Hepatocyte (in vitro differentiated cells): ENCODE results near the gene KCNN3. TPM values are rescaled to one million over a fixed set of nuclear protein-coding genes. Genes with fewer than 3 reads are reported as not detected.

Source experiments
- DNase-seq: peaks from one replicate; pipeline ENCODE4 v3.0.0-alpha.2; 2016; ENCODE audit warnings: low spot score
- H2AFZ ChIP-seq: fragments of 200-600 bp; sonication (generic); 2 replicates; pipeline ENCODE4 v1.6.0; 2016; ENCODE audit warnings: antibody characterized with exemption, mild to moderate bottlenecking
- H3K27ac ChIP-seq: fragments of 200-600 bp; sonication (generic); 2 replicates; pipeline ENCODE4 v1.5.1; 2016; ENCODE audit warnings: mild to moderate bottlenecking
- H3K27me3 ChIP-seq: fragments of 200-600 bp; sonication (generic); 2 replicates; pipeline ENCODE4 v1.6.1; 2016
- H3K36me3 ChIP-seq: fragments of 200-600 bp; sonication (generic); replicated peaks from 2 replicates; pipeline ENCODE4 v1.5.1; 2016; ENCODE audit warnings: low read depth; ENCODE audit not compliant: insufficient read depth
- H3K4me1 ChIP-seq: fragments of 200-600 bp; sonication (generic); 2 replicates; pipeline ENCODE4 v1.5.1; 2016; ENCODE audit warnings: mild to moderate bottlenecking, moderate library complexity; ENCODE audit not compliant: insufficient read depth
- H3K4me2 ChIP-seq: fragments of 200-600 bp; sonication (generic); 2 replicates; pipeline ENCODE4 v1.6.0; 2016
- H3K4me3 ChIP-seq: fragments of 200-600 bp; sonication (generic); 2 replicates; pipeline ENCODE4 v1.5.1; 2016; ENCODE audit warnings: mild to moderate bottlenecking
- H3K79me2 ChIP-seq: fragments of 200-600 bp; sonication (generic); 2 replicates; pipeline ENCODE4 v1.6.0; 2017; ENCODE audit warnings: mild to moderate bottlenecking
- H3K9me2 ChIP-seq: fragments of 200-600 bp; sonication (generic); replicated peaks from 2 replicates; pipeline ENCODE4 v1.6.0; 2017; ENCODE audit warnings: mild to moderate bottlenecking; ENCODE audit not compliant: insufficient read depth
- H3K9me3 ChIP-seq: fragments of 200-600 bp; sonication (generic); 2 replicates; pipeline ENCODE4 v1.5.1; 2016; ENCODE audit warnings: low read depth, mild to moderate bottlenecking
- H4K20me1 ChIP-seq: fragments of 200-600 bp; sonication (generic); 2 replicates; pipeline ENCODE4 v1.6.0; 2016; ENCODE audit warnings: mild to moderate bottlenecking; ENCODE audit not compliant: insufficient read depth, poor library complexity, severe bottlenecking
- CTCF ChIP-seq: fragments of 200-600 bp; sonication (generic); IDR thresholded peaks from 2 replicates; pipeline ENCODE4 v1.5.1; 2016; ENCODE audit warnings: antibody characterized with exemption, mild to moderate bottlenecking; ENCODE audit not compliant: poor library complexity
- EZH2 ChIP-seq: fragments of 200-600 bp; sonication (generic); IDR thresholded peaks from 2 replicates; pipeline ENCODE4 v1.6.1; 2016; ENCODE audit warnings: antibody characterized with exemption, mild to moderate bottlenecking, borderline replicate concordance
- EZH2phosphoT487 ChIP-seq: fragments of 200-600 bp; sonication (generic); IDR thresholded peaks from one replicate; pipeline ENCODE4 v1.6.1; 2018; ENCODE audit warnings: antibody characterized with exemption, mild to moderate bottlenecking, low read depth, moderate library complexity; ENCODE audit not compliant: unreplicated experiment, severe bottlenecking
- WGBS: methylation state at CpG from one replicate; pipeline ENCODE4 v1.1.6; 2016; ENCODE audit warnings: low lambda C conversion rate; ENCODE audit errors: missing lambda C conversion rate; 5-methylcytosine and 5-hydroxymethylcytosine counted together
- polyA plus RNA-seq: library from polyadenylated mRNA; unstranded; fragments of >200 nt; fragmentation: Nextera tagmentation; extraction: Ambion mirVana; gene quantifications from 2 replicates; pipeline ENCODE4 v1.2.1, GENCODE V29; 2016
- total RNA-seq: library from RNA; depleted of rRNA; stranded (reverse); fragments of >200 nt; gene quantifications from 2 replicates; pipeline ENCODE4 v1.2.3, GENCODE V29; 2014

KCNN3 gene
- total and polyA plus RNA-seq, 2 experiments from 2014 or later: 0.56 to 0.67 TPM

GRCh38 chr1:154775621-154776605 lies 94.2 kb downstream of the KCNN3 start:
- Histone ChIP-seq H3K9me3 (no peaks in the 10 kb centered on the region), H3K36me3 (no peaks in the 10 kb centered on the region), H4K20me1 (no peaks in the 10 kb centered on the region), H3K27ac (no peak overlapping the region), H3K79me2 (no peaks in the 10 kb centered on the region), H2AFZ (no peak overlapping the region), H3K27me3 (no peaks in the 10 kb centered on the region), H3K9me2 (no peaks in the 10 kb centered on the region), H3K4me1 (no peaks in the 10 kb centered on the region), H3K4me2 (no peak overlapping the region), H3K4me3 (no peak overlapping the region)
- TF ChIP-seq EZH2 (no peak), EZH2phosphoT487 (no peak), CTCF (no peak)
- DNase-seq: no peak
- 57% methylated on average over 17 of the region's 17 CpGs for WGBS

GRCh38 chr1:154774175-154774855 lies 95.8 kb downstream of the KCNN3 start:
- no peak for TF ChIP-seq CTCF
- no peak for TF ChIP-seq EZH2
- TF ChIP-seq EZH2phosphoT487: no peak
- Histone ChIP-seq H3K79me2 (no peaks in the 10 kb centered on the region), H3K9me3 (no peaks in the 10 kb centered on the region), H3K9me2 (no peaks in the 10 kb centered on the region), H3K27ac (no peak overlapping the region), H3K36me3 (no peaks in the 10 kb centered on the region), H3K4me2 (no peak overlapping the region), H3K4me1 (no peaks in the 10 kb centered on the region), H4K20me1 (no peaks in the 10 kb centered on the region), H3K4me3 (no peak overlapping the region), H2AFZ (no peak overlapping the region), H3K27me3 (no peaks in the 10 kb centered on the region)
- WGBS: 95% methylated on average over 7 of the region's 7 CpGs
- DNase-seq: no peak

GRCh38 chr1:154773551-154773950 lies 96.5 kb downstream of the KCNN3 start:
- TF ChIP-seq EZH2phosphoT487 (no peak), CTCF (no peak), EZH2 (no peak)
- Histone ChIP-seq H3K79me2 (no peaks in the 10 kb centered on the region), H3K4me2 (no peak overlapping the region), H3K36me3 (no peaks in the 10 kb centered on the region), H4K20me1 (no peaks in the 10 kb centered on the region), H3K9me2 (no peaks in the 10 kb centered on the region), H3K9me3 (no peaks in the 10 kb centered on the region), H3K27me3 (no peaks in the 10 kb centered on the region), H3K4me3 (no peak overlapping the region), H3K27ac (no peak overlapping the region), H2AFZ (no peak overlapping the region), H3K4me1 (no peaks in the 10 kb centered on the region)
- WGBS: 86% methylated on average over 2 of the region's 2 CpGs
- DNase-seq: no peak
